ENCODE data around the gene SORCS2.

GRCh38 chr4:7383266-7383665, 190.9 kb downstream of the SORCS2 start:
- TF ChIP-seq ZNF274 (IDR thresholded peaks at IDR 0.05; ENCODE audit: low read depth, low read length): no peak
- TF ChIP-seq SUZ12 (IDR thresholded peaks at IDR 0.05; ENCODE audit: extremely low read depth, insufficient read depth, insufficient read length): no peak
